B cell (primary cell): Measurements from ENCODE around the gene LBH. TPM values are rescaled to one million over a fixed set of nuclear protein-coding genes. Genes with fewer than 3 reads are reported as not detected.

ENCODE experiments used
- ATAC-seq: fragments of 200-7000 bp; cut with Tn5 transposase; one replicate; pipeline ENCODE4 v1.10.0; 2021; ENCODE audit warnings: low read depth, mild to moderate bottlenecking, moderate number of reproducible peaks, moderate library complexity
- CTCF ChIA-PET: fragments of 350-600 bp; sonication (Branson Sonifier 250); formaldehyde crosslinking; loops from one replicate; lab custom pipeline; 2021; ENCODE audit warnings: antibody characterized with exemption, inconsistent platforms; lab: Charles Lee
- POLR2A ChIA-PET: fragments of 350-600 bp; sonication (Branson Sonifier 250); formaldehyde crosslinking; loops from one replicate; lab custom pipeline; 2021; ENCODE audit warnings: antibody characterized with exemption; lab: Charles Lee
- DNase-seq: peaks from one replicate; pipeline ENCODE4 v3.0.0; 2013
- H2AFZ ChIP-seq: 2 replicates; pipeline ENCODE4 v1.6.1; 2012; ENCODE audit warnings: mild to moderate bottlenecking, low read depth, low read length; ENCODE audit not compliant: insufficient read depth, poor library complexity, severe bottlenecking
- H3K27ac ChIP-seq, 2 donors: 1 replicate in 1 of 2; 2 replicates in 1 of 2; pipeline ENCODE4 v1.5.1; 2012 to 2013; ENCODE audit warnings: low read length in 2 of 2, mild to moderate bottlenecking in 2 of 2, moderate library complexity in 1 of 2
- H3K27me3 ChIP-seq, 4 experiments: fragments of 200-600 bp in 1 of 4; sonication (generic) in 1 of 4; replicated peaks in 1 of 4; 1 replicate in 2 of 4; 2 replicates in 2 of 4; pipeline versions ENCODE4 v1.6.1 to v1.7.0; 2013 to 2016; ENCODE audit warnings: low read length in 3 of 4, mild to moderate bottlenecking in 2 of 4, mixed read lengths in 1 of 4, moderate library complexity in 1 of 4; ENCODE audit not compliant: insufficient read depth in 4 of 4, control insufficient read depth in 3 of 4; ENCODE audit errors: control extremely low read depth in 1 of 4
- H3K36me3 ChIP-seq, 2 experiments: replicated peaks in 1 of 2; 1 replicate in 1 of 2; 2 replicates in 1 of 2; pipeline versions ENCODE4 v1.6.1 to v1.7.1; 2013; ENCODE audit warnings: low read length in 1 of 2; ENCODE audit not compliant: insufficient read depth in 2 of 2, control insufficient read depth in 1 of 2; ENCODE audit errors: control extremely low read depth in 1 of 2, extremely low read depth in 1 of 2
- H3K4me1 ChIP-seq, 2 donors: fragments of 200-600 bp in 1 of 2; sonication (generic) in 1 of 2; 1 replicate in 1 of 2; 2 replicates in 1 of 2; pipeline versions ENCODE4 v1.5.1 to v1.6.1; 2013 to 2017; ENCODE audit warnings: low read length in 2 of 2; ENCODE audit not compliant: control insufficient read depth in 2 of 2, insufficient read depth in 2 of 2
- H3K4me2 ChIP-seq: replicated peaks from 2 replicates; pipeline ENCODE3; 2012; ENCODE audit warnings: mild to moderate bottlenecking, low read depth, low read length; ENCODE audit not compliant: poor library complexity, severe bottlenecking
- H3K4me3 ChIP-seq, 5 experiments: fragments of 200-600 bp in 1 of 5; sonication (generic) in 1 of 5; 1 replicate in 3 of 5; 2 replicates in 2 of 5; pipeline versions ENCODE4 v1.5.1 to v1.7.0; 2011 to 2016; ENCODE audit warnings: low read length in 4 of 5, mild to moderate bottlenecking in 4 of 5, low read depth in 2 of 5, control low read depth in 1 of 5, moderate library complexity in 1 of 5; ENCODE audit not compliant: insufficient read depth in 1 of 5; ENCODE audit errors: control extremely low read depth in 1 of 5, extremely low read depth in 1 of 5
- H3K79me2 ChIP-seq: fragments of 200-600 bp; sonication (generic); one replicate; pipeline ENCODE4 v1.6.0; 2016; ENCODE audit warnings: low read length; ENCODE audit not compliant: control insufficient read depth, insufficient read depth
- H3K9ac ChIP-seq: fragments of 200-600 bp; sonication (generic); 2 replicates; pipeline ENCODE4 v1.6.1; 2017; ENCODE audit warnings: mild to moderate bottlenecking, low read length, moderate library complexity
- H3K9me3 ChIP-seq, 3 donors: one replicate each; pipeline versions ENCODE4 v1.6.1 to v1.7.1; 2013; ENCODE audit warnings: low read length in 2 of 3; ENCODE audit not compliant: control insufficient read depth in 2 of 3, insufficient read depth in 1 of 3; ENCODE audit errors: control extremely low read depth in 1 of 3
- H4K20me1 ChIP-seq: 2 replicates; pipeline ENCODE4 v1.6.0; 2012; ENCODE audit warnings: mild to moderate bottlenecking, low read length; ENCODE audit not compliant: insufficient read depth, control insufficient read depth, poor library complexity, severe bottlenecking
- H3K27ac Mint-ChIP-seq: one replicate; pipeline ENCODE4 v1.8.0; 2021; ENCODE audit warnings: mixed read lengths
- H3K27me3 Mint-ChIP-seq: one replicate; pipeline ENCODE4 v1.8.0; 2021; ENCODE audit warnings: mixed read lengths
- H3K4me1 Mint-ChIP-seq: one replicate; pipeline ENCODE4 v1.8.0; 2021; ENCODE audit warnings: mixed read lengths
- H3K4me3 Mint-ChIP-seq: one replicate; pipeline ENCODE4 v1.8.0; 2021; ENCODE audit warnings: mixed read lengths
- H3K9me3 Mint-ChIP-seq: one replicate; pipeline ENCODE4 v1.8.0; 2022; ENCODE audit warnings: mixed read lengths; ENCODE audit not compliant: insufficient read depth
- CTCF ChIP-seq: fragments of 200-600 bp; IDR thresholded peaks from one replicate; pipeline ENCODE4 v1.8.0; 2022; ENCODE audit warnings: antibody characterized with exemption, mild to moderate bottlenecking
- EZH2 ChIP-seq: IDR thresholded peaks from 2 replicates; pipeline ENCODE4 v1.6.1; 2012; ENCODE audit warnings: borderline replicate concordance, low read depth, mild to moderate bottlenecking, moderate library complexity, low read length; ENCODE audit not compliant: insufficient read depth, poor library complexity, severe bottlenecking
- WGBS: methylation state at CpG from one replicate; pipeline ENCODE4 v1.1.5; 2013; ENCODE audit warnings: missing lambda C conversion rate; ENCODE audit not compliant: insufficient coverage; 5-methylcytosine and 5-hydroxymethylcytosine counted together
- intact Hi-C: fragments of 100-400 bp; cut with micrococcal nuclease; formaldehyde crosslinking; loops from one replicate; pipeline ENCODE4 v1.10.0; 2022
- polyA plus RNA-seq: library from polyadenylated mRNA; depleted of rRNA; stranded (reverse); fragments of >200 nt; gene quantifications from 2 replicates; pipeline ENCODE4 v1.2.3, GENCODE V29; 2012
- total RNA-seq, 2 donors: library from RNA; stranded (reverse); fragments of 120-200 nt in 1 of 2; gene quantifications; 1 replicate in 1 of 2; 2 replicates in 1 of 2; pipeline versions ENCODE4 v1.2.3 to v1.2.4, GENCODE V29; 2013 to 2022

The LBH gene
- total and polyA plus RNA-seq, 2 donors (not counting 1 experiment from before 2014, with no cell fraction given) = 158 to 201 TPM

GRCh38 chr2:30219886-30220875, 11.2 kb upstream of the LBH start:
- DNase-seq = no peak
- intact Hi-C loops = no loop called here
- no peaks in the 10 kb centered on the region for H3K9me3 Mint-ChIP-seq

More at GRCh38 chr2:30219886-30220875, 11.2 kb upstream of the LBH start:
- Histone ChIP-seq H3K27ac (no peak overlapping the region), H3K4me3 (no peak overlapping the region), H3K36me3 (no peaks in the 10 kb centered on the region), H3K27me3 (no peaks in the 10 kb centered on the region), H3K9me3 (no peaks in the 10 kb centered on the region), H3K79me2 (no peaks in the 10 kb centered on the region), H3K9ac (no peak overlapping the region), H3K4me1 (peaks cover 44 to 52% of the 10 kb centered on the region in 2 donors), H2AFZ (no peak overlapping the region), H4K20me1 (no peaks in the 10 kb centered on the region), H3K4me2 (no peak overlapping the region)
- ATAC-seq = no peak
- TF ChIP-seq CTCF (no peak), EZH2 (no peak)
- 97% methylated on average over 13 of the region's 13 CpGs for WGBS
- H3K27ac Mint-ChIP-seq = no peak overlapping the region
- H3K4me1 Mint-ChIP-seq = peaks cover 57% of the 10 kb centered on the region
- ChIA-PET CTCF (interaction anchor here (0.6 to 3.4 kb wide), 5 partner anchors 10 to 491 kb away, joined by 3 to 22 read pairs (median 5); no protein-coding TSS in a partner anchor), POLR2A (interaction anchor here (1.4 kb wide), 1 partner anchor 13 kb away, joined by 4 read pairs; no protein-coding TSS in a partner anchor)
- no peaks in the 10 kb centered on the region for H3K27me3 Mint-ChIP-seq
- no peak overlapping the region for H3K4me3 Mint-ChIP-seq
